ENCODE measurements around the gene TIAM2.

Gene TIAM2

GRCh38 chr6:155306958-155307357, 311.8 kb downstream of the TIAM2 start:
- Histone ChIP-seq H3K9ac (ENCODE audit: low read length) (no peak overlapping the region), H3K4me3 (ENCODE audit: low read length) (no peak overlapping the region), H2AFZ (ENCODE audit: low read length) (no peak overlapping the region), H3K9me2 (replicated peaks; ENCODE audit: insufficient read depth, low read length) (no peaks in the 10 kb centered on the region), H3K4me2 (ENCODE audit: low read depth, low read length) (no peak overlapping the region), H3K36me3 (replicated peaks; ENCODE audit: insufficient read depth, low read length) (no peaks in the 10 kb centered on the region), H3K27me3 (replicated peaks; ENCODE audit: insufficient read depth, low read length) (no peaks in the 10 kb centered on the region), H3K79me2 (ENCODE audit: low read length) (no peaks in the 10 kb centered on the region), H3K4me1 (ENCODE audit: low read length) (no peaks in the 10 kb centered on the region), H3K27ac (ENCODE audit: low read length) (no peak overlapping the region), H3F3A (ENCODE audit: insufficient read depth, low read length) (no peaks in the 10 kb centered on the region), H4K20me1 (ENCODE audit: insufficient read depth, low read length) (no peaks in the 10 kb centered on the region), H3K9me3 (replicated peaks; ENCODE audit: insufficient read depth, low read length) (no peaks in the 10 kb centered on the region)
- DNase-seq: no peak
- TF ChIP-seq EZH2 (optimal IDR thresholded peaks at IDR 0.05; ENCODE audit: low read depth, low read length) (no peak), EZH2phosphoT487 (IDR thresholded peaks at IDR 0.05; ENCODE audit: low read length) (no peak)
- TF ChIP-seq, protein P1, sequence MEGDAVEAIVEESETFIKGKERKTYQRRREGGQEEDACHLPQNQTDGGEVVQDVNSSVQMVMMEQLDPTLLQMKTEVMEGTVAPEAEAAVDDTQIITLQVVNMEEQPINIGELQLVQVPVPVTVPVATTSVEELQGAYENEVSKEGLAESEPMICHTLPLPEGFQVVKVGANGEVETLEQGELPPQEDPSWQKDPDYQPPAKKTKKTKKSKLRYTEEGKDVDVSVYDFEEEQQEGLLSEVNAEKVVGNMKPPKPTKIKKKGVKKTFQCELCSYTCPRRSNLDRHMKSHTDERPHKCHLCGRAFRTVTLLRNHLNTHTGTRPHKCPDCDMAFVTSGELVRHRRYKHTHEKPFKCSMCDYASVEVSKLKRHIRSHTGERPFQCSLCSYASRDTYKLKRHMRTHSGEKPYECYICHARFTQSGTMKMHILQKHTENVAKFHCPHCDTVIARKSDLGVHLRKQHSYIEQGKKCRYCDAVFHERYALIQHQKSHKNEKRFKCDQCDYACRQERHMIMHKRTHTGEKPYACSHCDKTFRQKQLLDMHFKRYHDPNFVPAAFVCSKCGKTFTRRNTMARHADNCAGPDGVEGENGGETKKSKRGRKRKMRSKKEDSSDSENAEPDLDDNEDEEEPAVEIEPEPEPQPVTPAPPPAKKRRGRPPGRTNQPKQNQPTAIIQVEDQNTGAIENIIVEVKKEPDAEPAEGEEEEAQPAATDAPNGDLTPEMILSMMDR (IDR thresholded peaks at IDR 0.05; ENCODE audit: low read length): no peak

Measured in MM.1S (cell line).